K562 (cell line): ENCODE results near the gene POLR3G. TPM values are rescaled to one million over a fixed set of nuclear protein-coding genes. Genes with fewer than 3 reads are reported as not detected.

ENCODE experiments used
- BHLHE40 ChIP-seq: IDR thresholded peaks from 2 replicates; pipeline ENCODE4 v1.6.1; 2011; ENCODE audit warnings: low read length, improper control_type of control experiment
- BRD9 ChIP-seq: fragments of 450-650 bp; IDR thresholded peaks from 2 replicates; pipeline ENCODE4 v1.6.1; 2018; ENCODE audit warnings: low read depth; ENCODE audit not compliant: partially characterized antibody
- CBX2 ChIP-seq: fragments of 200-600 bp; sonication (generic); IDR thresholded peaks from one replicate; pipeline ENCODE4 v1.6.1; 2012; ENCODE audit warnings: mild to moderate bottlenecking, low read length, inconsistent platforms; ENCODE audit not compliant: insufficient read depth, poor library complexity, severe bottlenecking
- E2F6 ChIP-seq, 2 experiments: IDR thresholded peaks; 2 replicates each; pipeline ENCODE4 v1.6.1; 2011; ENCODE audit warnings: borderline replicate concordance in 1 of 2, control low read depth in 1 of 2, low read depth in 1 of 2, low read length in 1 of 2, mild to moderate bottlenecking in 1 of 2, mixed read lengths in 1 of 2, moderate library complexity in 1 of 2; ENCODE audit not compliant: insufficient read depth in 1 of 2, insufficient read length in 1 of 2, poor library complexity in 1 of 2, severe bottlenecking in 1 of 2; ENCODE audit errors: extremely low read depth in 1 of 2
- HDAC6 ChIP-seq: IDR thresholded peaks from 2 replicates; pipeline ENCODE4 v1.6.1; 2012; ENCODE audit warnings: low read depth, mild to moderate bottlenecking, control low read depth, inconsistent platforms, low read length, moderate library complexity
- HES1 ChIP-seq: fragments of 450-650 bp; IDR thresholded peaks from 2 replicates; pipeline ENCODE4 v1.6.1; 2016; ENCODE audit warnings: low read depth, mild to moderate bottlenecking, moderate library complexity
- HMG20B ChIP-seq: fragments of 250-450 bp; sonication (Bioruptor Pico); IDR thresholded peaks from 2 replicates; pipeline ENCODE4 v1.5.0; 2021; ENCODE audit warnings: mild to moderate bottlenecking
- JUN ChIP-seq, 2 experiments: sonication (generic) in 1 of 2; formaldehyde crosslinking in 1 of 2; IDR thresholded peaks; 2 replicates each; pipeline versions ENCODE4 v1.6.1 to v1.8.0; 2012 to 2022; ENCODE audit warnings: borderline replicate concordance in 2 of 2, mild to moderate bottlenecking in 2 of 2, improper control_type of control experiment in 1 of 2, low read depth in 1 of 2, low read length in 1 of 2, missing genetic modification reagents in 1 of 2
- KAT7 ChIP-seq: sonication (generic); formaldehyde crosslinking; IDR thresholded peaks from 2 replicates; pipeline ENCODE4 v1.8.0; 2022; ENCODE audit warnings: missing genetic modification reagents, mild to moderate bottlenecking, borderline replicate concordance
- NCOA4 ChIP-seq: fragments of 450-650 bp; IDR thresholded peaks from 2 replicates; pipeline ENCODE4 v1.6.1; 2018; ENCODE audit warnings: mild to moderate bottlenecking; ENCODE audit not compliant: partially characterized antibody
- NR3C1 ChIP-seq: sonication (generic); formaldehyde crosslinking; IDR thresholded peaks from 2 replicates; pipeline ENCODE4 v1.8.1; 2022; ENCODE audit warnings: missing genetic modification reagents
- PYGO2 ChIP-seq: fragments of 450-650 bp; IDR thresholded peaks from 2 replicates; pipeline ENCODE4 v1.6.1; 2016; ENCODE audit warnings: mild to moderate bottlenecking, missing genetic modification characterization, moderate library complexity, missing compliant biosample characterization
- RHOXF2B ChIP-seq: fragments of 250-450 bp; sonication (Bioruptor Pico); conservative IDR thresholded peaks from 2 replicates; pipeline ENCODE4 v1.5.1; 2021
- SAP30 ChIP-seq: fragments of 200-600 bp; sonication (generic); IDR thresholded peaks from 2 replicates; pipeline ENCODE4 v1.6.1; 2012; ENCODE audit warnings: borderline replicate concordance, low read depth, mild to moderate bottlenecking, moderate library complexity, low read length, control low read depth, inconsistent platforms; ENCODE audit not compliant: insufficient read depth, poor library complexity, severe bottlenecking
- SIN3B ChIP-seq: fragments of 450-650 bp; IDR thresholded peaks from 2 replicates; pipeline ENCODE4 v1.6.1; 2017; ENCODE audit warnings: low read depth, mild to moderate bottlenecking, moderate library complexity
- STAT5B ChIP-seq: fragments of 250-450 bp; sonication (Bioruptor Pico); IDR thresholded peaks from 2 replicates; pipeline ENCODE4 v1.8.0; 2021; ENCODE audit warnings: mild to moderate bottlenecking, inconsistent platforms
- TCF3 ChIP-seq: sonication (generic); formaldehyde crosslinking; IDR thresholded peaks from 2 replicates; pipeline ENCODE4 v1.4.0; 2020; ENCODE audit warnings: mild to moderate bottlenecking, missing genetic modification reagents
- ZNF197 ChIP-seq: fragments of 200-800 bp; sonication (Bioruptor generic); IDR thresholded peaks from 2 replicates; pipeline ENCODE4 v1.6.1; 2016; ENCODE audit warnings: low read depth, missing genetic modification characterization, missing compliant biosample characterization
- ZNF212 ChIP-seq: fragments of 450-650 bp; formaldehyde crosslinking; IDR thresholded peaks from 2 replicates; pipeline ENCODE4 v1.4.0; 2020; ENCODE audit warnings: mild to moderate bottlenecking
- ZNF3 ChIP-seq: fragments of 250-450 bp; sonication (Bioruptor Pico); IDR thresholded peaks from 2 replicates; pipeline ENCODE4 v1.5.0; 2021; ENCODE audit warnings: mild to moderate bottlenecking, moderate library complexity
- polyA plus RNA-seq, 8 experiments: library from polyadenylated mRNA; depleted of rRNA in 4 of 8; stranded (reverse) in 5 of 8; unstranded in 3 of 8; fragments of >200 nt; fragmentation: Nextera tagmentation in 2 of 8; fragmentation: Illumina TruSeq in 1 of 8; extraction: Ambion mirVana in 2 of 8; extraction: Trizol in 1 of 8; gene quantifications; 2 replicates each; pipeline versions ENCODE4 v1.2.1 to v1.2.3, GENCODE V29; 2011 to 2014; ENCODE audit warnings: inconsistent platforms in 1 of 8, missing spikeins in 1 of 8
- total RNA-seq, 7 experiments: library from RNA; depleted of rRNA in 6 of 7; stranded (reverse); fragments of >200 nt in 6 of 7; fragmentation: Illumina TruSeq in 2 of 7; extraction: Trizol in 2 of 7; gene quantifications; 2 replicates each; pipeline versions ENCODE4 v1.2.1 to v1.2.3, GENCODE V29; 2011 to 2021; ENCODE audit warnings: low replicate concordance in 1 of 7
- TF ChIP-seq, protein P1 (sequence below): IDR thresholded peaks from 2 replicates; pipeline ENCODE4 v1.6.1; 2011; ENCODE audit warnings: borderline replicate concordance, low read depth, mild to moderate bottlenecking, moderate library complexity, low read length; ENCODE audit not compliant: insufficient read depth, poor library complexity, severe bottlenecking

POLR3G gene
- total and polyA plus RNA-seq, 9 of the 15 experiments (the other 6 are each of a cell fraction or from before 2014, with no cell fraction given), result 39.0 to 111 (median 59.0) TPM

- TF ChIP-seq STAT5B (CRISPR knock-in tag), result no peak
- peak; percentile 95 to 96 for TF ChIP-seq E2F6 (IDR thresholded peaks at IDR 0.05; ENCODE audit: borderline replicate concordance in 1 of 2, extremely low read depth in 1 of 2, insufficient read depth in 1 of 2, insufficient read length in 1 of 2, low read depth in 1 of 2, low read length in 1 of 2, poor library complexity in 1 of 2, severe bottlenecking in 1 of 2)
- TF ChIP-seq BHLHE40, result no peak
- TF ChIP-seq ZNF3 (CRISPR knock-in tag), result no peak
- no peak for TF ChIP-seq CBX2
- no peak for TF ChIP-seq KAT7 (CRISPR knock-in tag)
- no peak for TF ChIP-seq BRD9
- TF ChIP-seq HES1, result no peak
- peak; percentile 44 for TF ChIP-seq SAP30
- no peak; the same call in 1 of the 2 replicates for TF ChIP-seq ZNF197 (CRISPR knock-in tag)
- no peak for TF ChIP-seq HMG20B (CRISPR knock-in tag)
- no peak for TF ChIP-seq PYGO2 (tag)
- TF ChIP-seq HDAC6, result no peak
- TF ChIP-seq TCF3 (CRISPR knock-in tag), result no peak
- TF ChIP-seq, protein P1, sequence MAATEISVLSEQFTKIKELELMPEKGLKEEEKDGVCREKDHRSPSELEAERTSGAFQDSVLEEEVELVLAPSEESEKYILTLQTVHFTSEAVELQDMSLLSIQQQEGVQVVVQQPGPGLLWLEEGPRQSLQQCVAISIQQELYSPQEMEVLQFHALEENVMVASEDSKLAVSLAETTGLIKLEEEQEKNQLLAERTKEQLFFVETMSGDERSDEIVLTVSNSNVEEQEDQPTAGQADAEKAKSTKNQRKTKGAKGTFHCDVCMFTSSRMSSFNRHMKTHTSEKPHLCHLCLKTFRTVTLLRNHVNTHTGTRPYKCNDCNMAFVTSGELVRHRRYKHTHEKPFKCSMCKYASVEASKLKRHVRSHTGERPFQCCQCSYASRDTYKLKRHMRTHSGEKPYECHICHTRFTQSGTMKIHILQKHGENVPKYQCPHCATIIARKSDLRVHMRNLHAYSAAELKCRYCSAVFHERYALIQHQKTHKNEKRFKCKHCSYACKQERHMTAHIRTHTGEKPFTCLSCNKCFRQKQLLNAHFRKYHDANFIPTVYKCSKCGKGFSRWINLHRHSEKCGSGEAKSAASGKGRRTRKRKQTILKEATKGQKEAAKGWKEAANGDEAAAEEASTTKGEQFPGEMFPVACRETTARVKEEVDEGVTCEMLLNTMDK, result no peak
- TF ChIP-seq SIN3B, result no peak
- no peak for TF ChIP-seq ZNF212 (CRISPR knock-in tag)
- peak; percentile 85; the same call in 1 of the 2 replicates for TF ChIP-seq NR3C1 (CRISPR knock-in tag)
- no peak for TF ChIP-seq JUN (IDR thresholded peaks at IDR 0.05; ENCODE audit: borderline replicate concordance, low read depth, low read length)
- peak; percentile 84 for TF ChIP-seq JUN (CRISPR knock-in tag; IDR thresholded peaks at IDR 0.05; ENCODE audit: borderline replicate concordance)
- no peak for TF ChIP-seq NCOA4
- TF ChIP-seq RHOXF2B (CRISPR knock-in tag), result no peak
Measured at GRCh38 chr5:90473396-90474234, 1.0 kb upstream of the POLR3G start (continued).
